Stimulated activated CD4-positive, alpha-beta T cell treated with anti-CD3 and anti-CD28 coated beads, Interleukin-1b, Interleukin-23, amount 100 ng/mL, for 1 hour (primary cell): Measurements from ENCODE around the gene MT1A.
"Not testable (repeated sequence)": the region's sequence is repeated elsewhere in the genome, so short reads cannot be mapped to it uniquely, and the experiment has no call there.

Experiments used
- DNase-seq, 2 donors: peaks; one replicate each; pipeline ENCODE4 v3.0.0-alpha.2; 2020; ENCODE audit warnings: low read depth in 2 of 2

The MT1A gene

GRCh38 chr16:56657555-56658326, 19.3 kb downstream of the MT1A start, which contains the start of gene MT1F:
TSS of gene MT1F (plus strand) at chr16:56657959. CDS start at chr16:56658059, 100 bp downstream.
- DNase-seq = peak; percentile 19 to 57

GRCh38 chr16:56658327-56658875, 19.9 kb downstream of the MT1A start:
- DNase-seq = no peak

- no peak for DNase-seq
These were observed 24.2 kb downstream of the MT1A start for GRCh38 chr16:56662357-56663354.

GRCh38 chr16:56664506-56664905, 26.0 kb downstream of the MT1A start:
- DNase-seq = no peak

GRCh38 chr16:56665286-56666261, 27.1 kb downstream of the MT1A start:
- DNase-seq = not testable (repeated sequence)

- DNase-seq = no peak
These were observed 29.4 kb downstream of the MT1A start, which contains the start of gene MT1G for GRCh38 chr16:56667581-56668571. TSS of gene MT1G (minus strand) at chr16:56668065. CDS start at chr16:56667993, 72 bp downstream.

GRCh38 chr16:56669005-56669839, 30.8 kb downstream of the MT1A start, which contains the start of gene MT1H:
TSS of gene MT1H (plus strand) at chr16:56669814. CDS start at chr16:56669885, 71 bp downstream.
- DNase-seq = no peak

- no peak for DNase-seq
These were observed 31.6 kb downstream of the MT1A start for GRCh38 chr16:56669840-56670619.

GRCh38 chr16:56670620-56670934, 32.1 kb downstream of the MT1A start:
- no peak for DNase-seq

GRCh38 chr16:56671691-56672090, 33.2 kb downstream of the MT1A start:
- not testable (repeated sequence) for DNase-seq

- DNase-seq = not testable (repeated sequence)
These were observed 33.7 kb downstream of the MT1A start for GRCh38 chr16:56672171-56672570.

GRCh38 chr16:56672761-56673536, 34.5 kb downstream of the MT1A start:
- DNase-seq = no peak

- DNase-seq = no peak
These were observed 35.5 kb downstream of the MT1A start for GRCh38 chr16:56673921-56674320.

- not testable (repeated sequence) for DNase-seq
These were observed 36.1 kb downstream of the MT1A start for GRCh38 chr16:56674570-56674969.

GRCh38 chr16:56675685-56676210, 37.3 kb downstream of the MT1A start:
- DNase-seq = peak in 1 of 2 donors; percentile 24

GRCh38 chr16:56677474-56677873, 39.0 kb downstream of the MT1A start:
- DNase-seq = no peak
